Osteocyte (in vitro differentiated cells): ENCODE data around the gene MROH2A. TPM values are rescaled to one million over a fixed set of nuclear protein-coding genes. Genes with fewer than 3 reads are reported as not detected.
"Not testable (repeated sequence)": the region's sequence is repeated elsewhere in the genome, so short reads cannot be mapped to it uniquely, and the experiment has no call there.

Experiments
- DNase-seq: peaks from one replicate; pipeline ENCODE4 v3.0.0; 2021; ENCODE audit warnings: mixed read lengths; ENCODE audit not compliant: unreplicated experiment; ENCODE audit errors: extremely low spot score
- H3K27ac Mint-ChIP-seq: one replicate; pipeline ENCODE4 v1.8.0; 2021; ENCODE audit warnings: mild to moderate bottlenecking, mixed read lengths; ENCODE audit not compliant: unreplicated experiment
- H3K27me3 Mint-ChIP-seq: one replicate; pipeline ENCODE4 v1.8.0; 2021; ENCODE audit warnings: mixed read lengths; ENCODE audit not compliant: unreplicated experiment
- H3K36me3 Mint-ChIP-seq: one replicate; pipeline ENCODE4 v1.8.0; 2021; ENCODE audit warnings: mixed read lengths; ENCODE audit not compliant: unreplicated experiment
- H3K4me1 Mint-ChIP-seq: one replicate; pipeline ENCODE4 v1.8.0; 2021; ENCODE audit warnings: mixed read lengths; ENCODE audit not compliant: unreplicated experiment
- H3K4me3 Mint-ChIP-seq: one replicate; pipeline ENCODE4 v1.8.0; 2021; ENCODE audit warnings: mild to moderate bottlenecking, moderate library complexity, mixed read lengths; ENCODE audit not compliant: unreplicated experiment
- H3K9me3 Mint-ChIP-seq: one replicate; pipeline ENCODE4 v1.8.0; 2021; ENCODE audit warnings: mixed read lengths; ENCODE audit not compliant: unreplicated experiment
- CTCF ChIP-seq: fragments of 200-600 bp; sonication (generic); IDR thresholded peaks from 2 replicates; pipeline ENCODE4 v1.5.0; 2021; ENCODE audit warnings: antibody characterized with exemption, mild to moderate bottlenecking, moderate library complexity
- total RNA-seq: library from RNA; stranded (reverse); gene quantifications from 2 replicates; pipeline ENCODE4 v1.2.1, GENCODE V29; 2021

MROH2A gene
- total RNA-seq, 1 donor from 2014 or later: not detected

- no peak overlapping the region for H3K27ac Mint-ChIP-seq
- no peak for TF ChIP-seq CTCF
- DNase-seq: no peak
- no peak overlapping the region for H3K4me3 Mint-ChIP-seq
- H3K36me3 Mint-ChIP-seq: no peaks in the 10 kb centered on the region
- H3K27me3 Mint-ChIP-seq: peaks cover 61% of the 10 kb centered on the region
- H3K4me1 Mint-ChIP-seq: no peaks in the 10 kb centered on the region
- H3K9me3 Mint-ChIP-seq: peaks cover 5% of the 10 kb centered on the region
These were observed 32.9 kb upstream of the MROH2A start for GRCh38 chr2:233745073-233745755.

- not testable (repeated sequence) for H3K4me1 Mint-ChIP-seq, DNase-seq, H3K36me3 Mint-ChIP-seq, H3K9me3 Mint-ChIP-seq, H3K27ac Mint-ChIP-seq, H3K4me3 Mint-ChIP-seq
- H3K27me3 Mint-ChIP-seq: peaks cover 57% of the 10 kb centered on the region
These were observed 32.3 kb upstream of the MROH2A start for GRCh38 chr2:233745838-233746237.

- no peak overlapping the region for H3K4me3 Mint-ChIP-seq
- no peaks in the 10 kb centered on the region for H3K36me3 Mint-ChIP-seq
- H3K9me3 Mint-ChIP-seq: peaks cover 6% of the 10 kb centered on the region
- no peak for TF ChIP-seq CTCF
- DNase-seq: no peak
- H3K27ac Mint-ChIP-seq: no peak overlapping the region
- peaks cover 56% of the 10 kb centered on the region for H3K27me3 Mint-ChIP-seq
- peaks cover 1% of the 10 kb centered on the region for H3K4me1 Mint-ChIP-seq
These were observed 31.5 kb upstream of the MROH2A start for GRCh38 chr2:233746475-233747282.

GRCh38 chr2:233747283-233747544, 30.9 kb upstream of the MROH2A start:
- Mint-ChIP-seq H3K4me3 (no peak overlapping the region), H3K36me3 (no peaks in the 10 kb centered on the region), H3K9me3 (peaks cover 6% of the 10 kb centered on the region), H3K27ac (no peak overlapping the region), H3K4me1 (peaks cover 2% of the 10 kb centered on the region), H3K27me3 (peaks cover 57% of the 10 kb centered on the region)
- no peak for DNase-seq
- no peak for TF ChIP-seq CTCF

GRCh38 chr2:233750689-233751088, 27.4 kb upstream of the MROH2A start:
- not testable (repeated sequence) for H3K9me3 Mint-ChIP-seq, H3K36me3 Mint-ChIP-seq, DNase-seq, H3K4me1 Mint-ChIP-seq, H3K4me3 Mint-ChIP-seq, H3K27ac Mint-ChIP-seq
- H3K27me3 Mint-ChIP-seq: peaks cover 61% of the 10 kb centered on the region

GRCh38 chr2:233751212-233752009, 26.7 kb upstream of the MROH2A start:
- not testable (repeated sequence) for H3K9me3 Mint-ChIP-seq, H3K4me1 Mint-ChIP-seq, DNase-seq, H3K4me3 Mint-ChIP-seq, H3K36me3 Mint-ChIP-seq, H3K27ac Mint-ChIP-seq
- peaks cover 58% of the 10 kb centered on the region for H3K27me3 Mint-ChIP-seq
